ENCODE results near the gene NAA60. TPM values are rescaled to one million over a fixed set of nuclear protein-coding genes. Genes with fewer than 3 reads are reported as not detected.

NAA60 gene
- total and polyA plus RNA-seq, 3 donors from 2014 or later = 61.8 to 120 (median 99.2) TPM

DNA sequence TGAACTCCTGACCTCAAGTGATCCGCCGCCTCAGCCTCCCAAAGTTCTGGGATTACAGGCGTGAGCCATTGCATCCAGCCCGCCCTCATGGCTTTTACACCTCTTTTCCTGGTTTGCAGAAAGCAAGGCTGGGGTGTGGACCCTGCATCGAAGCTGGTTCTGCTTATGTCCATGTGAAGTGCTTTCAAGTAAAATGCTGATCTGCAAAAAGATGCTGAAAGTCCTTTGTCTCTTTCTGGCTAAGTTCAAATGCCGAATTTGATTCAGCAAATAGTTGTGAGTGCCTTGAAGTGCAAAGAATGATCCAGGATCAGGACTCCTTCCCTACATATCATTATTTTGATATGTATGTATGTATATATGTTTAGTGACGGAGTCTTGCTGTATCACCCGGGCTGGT, 17.1 kb downstream of the NAA60 start:
- no peak overlapping the region for H3K4me3 ChIP-seq
- H3K27ac ChIP-seq = peak overlapping the region; percentile 3 to 38
- intact Hi-C loops (cut with DNase I; ENCODE audit: low total_unique reads) = no loop called here
- no peaks in the 10 kb centered on the region for H3K36me3 ChIP-seq (ENCODE audit: low read depth, missing control alignments)
- H3K27me3 ChIP-seq = no peaks in the 10 kb centered on the region
- WGBS, 2 donors = 70 to 75% methylated on average over 8 of the region's 8 CpGs
- DNase-seq = no peak
- H3K9me3 ChIP-seq = no peaks in the 10 kb centered on the region
- TF ChIP-seq POLR2A (IDR thresholded peaks at IDR 0.05) = no peak
- TF ChIP-seq, protein P1, sequence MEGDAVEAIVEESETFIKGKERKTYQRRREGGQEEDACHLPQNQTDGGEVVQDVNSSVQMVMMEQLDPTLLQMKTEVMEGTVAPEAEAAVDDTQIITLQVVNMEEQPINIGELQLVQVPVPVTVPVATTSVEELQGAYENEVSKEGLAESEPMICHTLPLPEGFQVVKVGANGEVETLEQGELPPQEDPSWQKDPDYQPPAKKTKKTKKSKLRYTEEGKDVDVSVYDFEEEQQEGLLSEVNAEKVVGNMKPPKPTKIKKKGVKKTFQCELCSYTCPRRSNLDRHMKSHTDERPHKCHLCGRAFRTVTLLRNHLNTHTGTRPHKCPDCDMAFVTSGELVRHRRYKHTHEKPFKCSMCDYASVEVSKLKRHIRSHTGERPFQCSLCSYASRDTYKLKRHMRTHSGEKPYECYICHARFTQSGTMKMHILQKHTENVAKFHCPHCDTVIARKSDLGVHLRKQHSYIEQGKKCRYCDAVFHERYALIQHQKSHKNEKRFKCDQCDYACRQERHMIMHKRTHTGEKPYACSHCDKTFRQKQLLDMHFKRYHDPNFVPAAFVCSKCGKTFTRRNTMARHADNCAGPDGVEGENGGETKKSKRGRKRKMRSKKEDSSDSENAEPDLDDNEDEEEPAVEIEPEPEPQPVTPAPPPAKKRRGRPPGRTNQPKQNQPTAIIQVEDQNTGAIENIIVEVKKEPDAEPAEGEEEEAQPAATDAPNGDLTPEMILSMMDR (IDR thresholded peaks at IDR 0.05) = no peak
- H3K4me1 ChIP-seq = peaks cover 53% of the 10 kb centered on the region

DNA sequence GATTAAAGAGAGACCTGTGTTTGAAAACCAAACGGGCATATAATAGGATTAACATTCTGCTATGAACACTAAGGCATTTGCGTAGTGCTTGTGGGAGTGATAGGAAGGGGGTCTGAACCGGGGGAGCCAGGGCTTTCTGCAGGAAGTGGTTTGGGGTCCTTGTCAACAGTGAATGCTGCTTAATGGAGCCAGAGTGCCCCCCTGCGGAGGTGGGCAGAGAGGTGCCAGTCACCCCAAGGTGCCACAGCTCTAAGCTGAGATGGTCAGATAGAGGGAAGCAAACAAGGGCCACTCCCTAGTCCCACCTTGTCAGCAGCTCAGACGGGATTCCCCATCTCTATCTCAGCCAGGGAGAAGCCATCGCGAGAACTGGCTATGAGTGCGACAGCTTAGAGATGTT, 17.7 kb downstream of the NAA60 start:
- DNase-seq = no peak
- 58 to 66% methylated on average over 8 of the region's 8 CpGs for WGBS, 2 donors
- H3K27ac ChIP-seq = peak overlapping the region in 1 of 2 donors; percentile 5
- H3K36me3 ChIP-seq (ENCODE audit: low read depth, missing control alignments) = no peaks in the 10 kb centered on the region
- no peaks in the 10 kb centered on the region for H3K9me3 ChIP-seq
- peaks cover 51% of the 10 kb centered on the region for H3K4me1 ChIP-seq
- no peaks in the 10 kb centered on the region for H3K27me3 ChIP-seq
- TF ChIP-seq POLR2A (IDR thresholded peaks at IDR 0.05) = no peak
- TF ChIP-seq, protein P1 (IDR thresholded peaks at IDR 0.05) = no peak
- intact Hi-C loops (cut with DNase I; ENCODE audit: low total_unique reads) = no loop called here
- H3K4me3 ChIP-seq = no peak overlapping the region

DNA sequence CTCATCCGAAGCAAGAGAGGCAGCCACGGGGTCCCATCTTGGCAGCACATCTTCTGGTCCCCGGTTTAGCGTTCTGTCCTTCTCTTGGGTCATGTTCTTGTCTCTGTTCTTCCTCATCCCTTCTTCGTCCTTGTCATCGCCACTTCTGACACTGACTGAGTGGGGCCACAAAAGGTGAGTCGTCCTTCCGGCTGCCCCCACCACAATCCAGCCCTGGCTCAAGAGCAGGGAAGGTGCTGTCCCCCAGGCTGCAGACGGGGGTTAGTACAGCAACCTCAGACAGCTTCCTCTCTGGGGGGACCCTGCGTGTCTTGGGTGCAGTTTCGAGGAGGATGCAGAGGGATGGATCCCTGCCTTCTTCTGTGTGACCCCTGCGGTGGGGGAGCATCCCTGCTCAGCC, 21.8 kb downstream of the NAA60 start:
- DNase-seq = no peak
- no peaks in the 10 kb centered on the region for H3K27me3 ChIP-seq
- H3K9me3 ChIP-seq = no peaks in the 10 kb centered on the region
- TF ChIP-seq POLR2A (IDR thresholded peaks at IDR 0.05) = no peak
- TF ChIP-seq, protein P1 (IDR thresholded peaks at IDR 0.05) = no peak
- peaks cover 52% of the 10 kb centered on the region for H3K4me1 ChIP-seq
- intact Hi-C loops (cut with DNase I; ENCODE audit: low total_unique reads) = no loop called here
- WGBS, 2 donors = 93 to 98% methylated on average over 12 of the region's 12 CpGs
- H3K36me3 ChIP-seq (ENCODE audit: low read depth, missing control alignments) = no peaks in the 10 kb centered on the region
- no peak overlapping the region for H3K27ac ChIP-seq
- H3K4me3 ChIP-seq = no peak overlapping the region

DNA sequence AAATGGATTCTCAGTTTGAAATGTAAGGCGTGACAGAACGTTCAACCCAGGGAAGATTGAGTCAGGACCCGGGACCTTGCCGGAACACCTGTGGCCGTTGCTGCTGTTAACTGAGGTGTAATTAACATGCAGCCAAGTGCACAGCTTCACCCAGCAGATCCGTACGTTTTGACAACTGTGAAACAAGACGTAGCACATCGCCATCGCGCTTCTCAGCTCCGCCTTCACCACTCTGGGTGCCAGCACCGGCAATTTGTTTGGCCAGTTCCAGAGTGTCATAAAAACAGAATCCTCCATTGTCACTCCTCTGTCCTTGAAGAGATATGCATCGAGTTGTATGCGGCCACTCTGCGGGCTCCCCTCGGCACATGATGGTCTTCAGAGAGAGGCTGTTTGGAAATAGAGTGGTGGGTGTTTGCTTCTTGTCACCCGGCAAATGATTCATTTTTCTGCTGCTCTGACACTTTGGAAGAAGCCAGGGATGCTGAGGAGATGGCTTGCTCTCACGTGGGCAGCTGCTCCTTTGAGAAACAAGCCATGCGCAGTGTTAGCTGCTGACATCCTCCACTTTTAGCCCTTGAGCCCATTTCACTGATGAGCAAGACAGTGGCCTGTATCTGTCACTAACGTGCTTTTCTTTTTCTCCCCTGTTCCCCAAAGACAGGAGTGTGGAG, 22.6 kb downstream of the NAA60 start:
- no peaks in the 10 kb centered on the region for H3K9me3 ChIP-seq
- H3K4me1 ChIP-seq = peaks cover 44% of the 10 kb centered on the region
- H3K27me3 ChIP-seq = no peaks in the 10 kb centered on the region
- no peaks in the 10 kb centered on the region for H3K36me3 ChIP-seq (ENCODE audit: low read depth, missing control alignments)
- WGBS, 2 donors = 69 to 83% methylated on average over 21 of the region's 21 CpGs
- no peak overlapping the region for H3K4me3 ChIP-seq
- intact Hi-C loops (cut with DNase I; ENCODE audit: low total_unique reads) = no loop called here
- TF ChIP-seq POLR2A (IDR thresholded peaks at IDR 0.05) = no peak
- TF ChIP-seq, protein P1 (IDR thresholded peaks at IDR 0.05) = no peak
- no peak overlapping the region for H3K27ac ChIP-seq
- DNase-seq = no peak

DNA sequence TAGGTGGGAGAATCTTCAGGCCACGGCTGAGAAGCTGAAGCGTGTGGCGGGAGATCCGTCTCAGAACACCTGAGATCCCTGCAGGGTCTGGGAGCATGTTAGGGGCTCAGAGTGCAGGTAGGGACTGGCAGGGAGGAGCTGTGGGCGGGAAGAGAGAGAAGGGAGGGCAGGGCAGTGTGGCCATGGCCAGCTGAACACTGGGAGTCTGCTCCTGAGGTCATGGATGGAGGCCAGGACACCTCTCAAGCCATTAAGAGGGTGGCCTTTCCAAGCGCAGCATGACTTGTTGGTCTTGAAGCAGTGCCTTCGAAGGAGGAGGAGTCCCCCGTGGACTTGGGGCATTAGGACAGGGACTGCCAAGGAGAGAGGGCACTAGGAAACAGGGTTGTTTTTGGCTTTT, 23.7 kb downstream of the NAA60 start:
- TF ChIP-seq POLR2A (IDR thresholded peaks at IDR 0.05) = no peak
- TF ChIP-seq, protein P1 (IDR thresholded peaks at IDR 0.05) = no peak
- Histone ChIP-seq H3K27me3 (no peaks in the 10 kb centered on the region), H3K36me3 (ENCODE audit: low read depth, missing control alignments) (no peaks in the 10 kb centered on the region), H3K4me1 (peaks cover 33% of the 10 kb centered on the region), H3K4me3 (no peak overlapping the region), H3K27ac (no peak overlapping the region), H3K9me3 (no peaks in the 10 kb centered on the region)
- intact Hi-C loops (cut with DNase I; ENCODE audit: low total_unique reads) = no loop called here
- no peak for DNase-seq
- whole genome bisulfite sequencing, 2 donors = 94% methylated on average over 7 to 8 of the region's 8 CpGs
